ENCODE measurements around the gene DLX1.

GRCh38 chr2:172129404-172129803 is 44.1 kb downstream of the DLX1 start:
- TF ChIP-seq TAF1 (conservative IDR thresholded peaks at IDR 0.05) (no peak), CTCF (IDR thresholded peaks at IDR 0.05; ENCODE audit: low read depth, low read length, missing input control) (no peak), EGR1 (IDR thresholded peaks at IDR 0.05; ENCODE audit: low read depth in 2 of 2) (no peak)
